AG04449 (cell line): Measurements from ENCODE around the gene AKAP7.
"Not testable (repeated sequence)": the region's sequence is repeated elsewhere in the genome, so short reads cannot be mapped to it uniquely, and the experiment has no call there.

Experiments used
- CTCF ChIA-PET: fragments of 350-600 bp; formaldehyde crosslinking; extraction: SDS; loops from one replicate; lab custom pipeline; 2021; ENCODE audit warnings: antibody characterized with exemption; lab: Yijun Ruan, JAX
- POLR2A ChIA-PET: fragments of 400-600, 350-600 bp; formaldehyde crosslinking; extraction: SDS; loops from one replicate; lab custom pipeline; 2020; ENCODE audit warnings: antibody characterized with exemption, inconsistent platforms; lab: Yijun Ruan, JAX
- DNase-seq: peaks from one replicate; pipeline ENCODE4 v3.0.0-alpha.2; 2010; ENCODE audit warnings: low read depth, low spot score
- H3K4me3 ChIP-seq: 2 replicates; pipeline ENCODE4 v1.5.1; 2011; ENCODE audit warnings: low read depth, mild to moderate bottlenecking, control low read depth, low read length
- CTCF ChIP-seq: IDR thresholded peaks from one replicate; pipeline ENCODE4 v1.5.1; 2011; ENCODE audit warnings: mild to moderate bottlenecking, moderate library complexity, low read length, control low read depth, inconsistent platforms; ENCODE audit not compliant: insufficient read depth; ENCODE audit errors: missing control alignments

The AKAP7 gene

GRCh38 chr6:131288214-131288613 lies 152.9 kb downstream of the AKAP7 start:
- ChIA-PET CTCF (no interaction called here), POLR2A (no interaction called here)
- no peak overlapping the region for H3K4me3 ChIP-seq
- no peak for TF ChIP-seq CTCF
- no peak for DNase-seq

GRCh38 chr6:131290955-131291354 lies 155.7 kb downstream of the AKAP7 start:
- POLR2A ChIA-PET, result no interaction called here
- no peak for TF ChIP-seq CTCF

GRCh38 chr6:131292145-131292938 lies 157.1 kb downstream of the AKAP7 start:
- no peak overlapping the region for H3K4me3 ChIP-seq

More at GRCh38 chr6:131290955-131291354, 155.7 kb downstream of the AKAP7 start:
- no peak overlapping the region for H3K4me3 ChIP-seq
- DNase-seq, result no peak
- CTCF ChIA-PET, result no interaction called here

GRCh38 chr6:131293472-131293911 lies 158.2 kb downstream of the AKAP7 start:
- no peak for TF ChIP-seq CTCF
- DNase-seq, result no peak
- H3K4me3 ChIP-seq, result no peak overlapping the region
- POLR2A ChIA-PET, result no interaction called here
- CTCF ChIA-PET, result interaction anchor here (1.4 kb wide), 1 partner anchor 35 kb away, joined by 3 read pairs; no protein-coding TSS in a partner anchor

More at GRCh38 chr6:131292145-131292938, 157.1 kb downstream of the AKAP7 start:
- CTCF ChIA-PET, result interaction anchor here (0.6 kb wide), 1 partner anchor 1297 kb away, joined by 3 read pairs; the partner anchor contains the start of gene TAAR5
- TF ChIP-seq CTCF, result no peak
- no peak for DNase-seq
- POLR2A ChIA-PET, result no interaction called here

- POLR2A ChIA-PET, result no interaction called here
- H3K4me3 ChIP-seq, result no peak overlapping the region
- no peak for TF ChIP-seq CTCF
- CTCF ChIA-PET, result no interaction called here
- DNase-seq, result no peak
Measured at GRCh38 chr6:131295081-131295480, 159.8 kb downstream of the AKAP7 start.

- CTCF ChIA-PET, POLR2A ChIA-PET, DNase-seq, H3K4me3 ChIP-seq: not testable (repeated sequence)
Measured at GRCh38 chr6:131300826-131301225, 165.6 kb downstream of the AKAP7 start.
